GM23338 (cell line): ENCODE results near the gene MPIG6B. TPM values are rescaled to one million over a fixed set of nuclear protein-coding genes. Genes with fewer than 3 reads are reported as not detected.
A peak's percentile ranks its signal among the peaks of the same experiment; 100 is the strongest.

Experiments used
- ATAC-seq: fragments of 200-7000 bp; cut with Tn5 transposase; 3 replicates; pipeline ENCODE4 v1.9.1; 2020
- DNase-seq: peaks from one replicate; pipeline ENCODE4 v3.0.0-alpha.2; 2015; ENCODE audit warnings: low spot score
- H2AFZ ChIP-seq: fragments of 200-600 bp; sonication (generic); 2 replicates; pipeline ENCODE4 v1.8.0; 2016; ENCODE audit warnings: antibody characterized with exemption, mild to moderate bottlenecking, moderate library complexity
- H3F3A ChIP-seq: fragments of 200-600 bp; sonication (generic); replicated peaks from 2 replicates; pipeline ENCODE4 v1.8.0; 2017; ENCODE audit warnings: antibody characterized with exemption, mixed run types, low read depth
- H3K27ac ChIP-seq: fragments of 200-600 bp; sonication (generic); 2 replicates; pipeline ENCODE4 v1.6.1; 2016; ENCODE audit warnings: low read depth
- H3K27me3 ChIP-seq: fragments of 200-600 bp; sonication (generic); 2 replicates; pipeline ENCODE4 v1.8.0; 2016; ENCODE audit warnings: mild to moderate bottlenecking, mixed run types, moderate library complexity; ENCODE audit not compliant: insufficient read depth
- H3K36me3 ChIP-seq: fragments of 200-600 bp; sonication (generic); 2 replicates; pipeline ENCODE4 v1.8.0; 2016; ENCODE audit warnings: mild to moderate bottlenecking; ENCODE audit not compliant: insufficient read depth
- H3K4me1 ChIP-seq: fragments of 200-600 bp; sonication (generic); 2 replicates; pipeline ENCODE4 v1.8.0; 2016; ENCODE audit warnings: mild to moderate bottlenecking, moderate library complexity; ENCODE audit not compliant: insufficient read depth
- H3K4me2 ChIP-seq: fragments of 200-600 bp; sonication (generic); 2 replicates; pipeline ENCODE4 v1.7.1; 2017; ENCODE audit warnings: mixed run types
- H3K4me3 ChIP-seq: fragments of 200-600 bp; sonication (generic); 2 replicates; pipeline ENCODE4 v1.6.1; 2016; ENCODE audit warnings: mixed run types
- H3K79me2 ChIP-seq: fragments of 200-600 bp; sonication (generic); replicated peaks from 2 replicates; pipeline ENCODE4 v1.8.0; 2017; ENCODE audit warnings: mild to moderate bottlenecking; ENCODE audit not compliant: insufficient read depth
- H3K9me2 ChIP-seq: fragments of 200-600 bp; sonication (generic); 2 replicates; pipeline ENCODE4 v1.8.0; 2017; ENCODE audit not compliant: insufficient read depth
- H4K20me1 ChIP-seq: fragments of 200-600 bp; sonication (generic); replicated peaks from 2 replicates; pipeline ENCODE4 v1.8.0; 2017; ENCODE audit warnings: mild to moderate bottlenecking; ENCODE audit not compliant: insufficient read depth
- H3K27ac Mint-ChIP-seq: 2 replicates; pipeline ENCODE4 v1.8.0; 2020; ENCODE audit warnings: inconsistent platforms, mild to moderate bottlenecking, moderate library complexity, mixed read lengths
- H3K27me3 Mint-ChIP-seq: 3 replicates; pipeline ENCODE4 v1.8.0; 2022; ENCODE audit warnings: low read depth, mild to moderate bottlenecking, moderate library complexity, mixed read lengths, inconsistent platforms; ENCODE audit not compliant: insufficient read depth, poor library complexity
- H3K36me3 Mint-ChIP-seq: 3 replicates; pipeline ENCODE4 v1.8.0; 2021; ENCODE audit warnings: low read depth, mild to moderate bottlenecking, inconsistent platforms, moderate library complexity, mixed read lengths
- H3K4me1 Mint-ChIP-seq: 3 replicates; pipeline ENCODE4 v1.8.0; 2020; ENCODE audit warnings: mild to moderate bottlenecking, inconsistent platforms, mixed read lengths
- H3K4me3 Mint-ChIP-seq: 3 replicates; pipeline ENCODE4 v1.8.0; 2021; ENCODE audit warnings: moderate library complexity, mild to moderate bottlenecking, inconsistent platforms, mixed read lengths
- H3K9me3 Mint-ChIP-seq: 3 replicates; pipeline ENCODE4 v1.8.0; 2020; ENCODE audit warnings: moderate library complexity, mild to moderate bottlenecking, inconsistent platforms, mixed read lengths
- CREB1 ChIP-seq: fragments of 250-450 bp; sonication (Bioruptor Pico); IDR thresholded peaks from 2 replicates; pipeline ENCODE4 v1.5.0; 2020; ENCODE audit warnings: low read depth, mild to moderate bottlenecking, moderate library complexity
- CTCF ChIP-seq, 2 experiments: fragments of 200-600 bp in 1 of 2; sonication (generic) in 1 of 2; conservative IDR thresholded peaks; 2 replicates each; pipeline versions ENCODE4 v1.5.1 to v1.6.1; 2016 to 2017; ENCODE audit warnings: antibody characterized with exemption in 2 of 2, low read depth in 2 of 2, mild to moderate bottlenecking in 2 of 2, moderate library complexity in 1 of 2
- ETS1 ChIP-seq: IDR thresholded peaks from 2 replicates; pipeline ENCODE4 v1.6.1; 2016; ENCODE audit warnings: antibody characterized with exemption
- EZH2 ChIP-seq: fragments of 200-600 bp; sonication (generic); IDR thresholded peaks from one replicate; pipeline ENCODE4 v1.8.0; 2017; ENCODE audit warnings: antibody characterized with exemption, mild to moderate bottlenecking, low read depth; ENCODE audit not compliant: unreplicated experiment
- EZH2phosphoT487 ChIP-seq: fragments of 200-600 bp; sonication (generic); IDR thresholded peaks from one replicate; pipeline ENCODE4 v1.8.1; 2018; ENCODE audit warnings: antibody characterized with exemption; ENCODE audit not compliant: unreplicated experiment
- JUNB ChIP-seq: IDR thresholded peaks from one replicate; pipeline ENCODE4 v1.6.1; 2016; ENCODE audit warnings: antibody characterized with exemption; ENCODE audit not compliant: unreplicated experiment
- NANOG ChIP-seq: IDR thresholded peaks from 2 replicates; pipeline ENCODE4 v1.6.1; 2016; ENCODE audit warnings: antibody characterized with exemption, borderline replicate concordance
- POLR2AphosphoS5 ChIP-seq: IDR thresholded peaks from 2 replicates; pipeline ENCODE4 v1.6.1; 2016; ENCODE audit warnings: antibody characterized with exemption, low read depth
- REST ChIP-seq: IDR thresholded peaks from one replicate; pipeline ENCODE4 v1.6.1; 2018; ENCODE audit warnings: antibody characterized with exemption; ENCODE audit not compliant: unreplicated experiment
- STAT1 ChIP-seq: IDR thresholded peaks from one replicate; pipeline ENCODE4 v1.6.1; 2016; ENCODE audit warnings: antibody characterized with exemption; ENCODE audit not compliant: unreplicated experiment
- ZNF114 ChIP-seq: fragments of 250-450 bp; sonication (Bioruptor Pico); IDR thresholded peaks from 2 replicates; pipeline ENCODE4 v1.5.0; 2020; ENCODE audit warnings: mild to moderate bottlenecking, moderate library complexity
- ZNF331 ChIP-seq: fragments of 250-450 bp; sonication (Bioruptor Pico); IDR thresholded peaks from 2 replicates; pipeline ENCODE4 v1.5.0; 2020; ENCODE audit warnings: low read depth, mild to moderate bottlenecking, moderate library complexity
- polyA plus RNA-seq: library from polyadenylated mRNA; unstranded; fragments of >200 nt; fragmentation: Nextera tagmentation; extraction: Ambion mirVana; gene quantifications from 2 replicates; pipeline ENCODE4 v1.2.1, GENCODE V29; 2016
- total RNA-seq: library from RNA; depleted of rRNA; stranded (reverse); fragments of >200 nt; shearing (Covaris generic); gene quantifications from 2 replicates; pipeline ENCODE4 v1.2.3, GENCODE V29; 2014
- TF ChIP-seq, protein P1 (sequence below): fragments of 250-450 bp; sonication (Bioruptor Pico); IDR thresholded peaks from 2 replicates; pipeline ENCODE4 v1.5.0; 2020; ENCODE audit warnings: mild to moderate bottlenecking, moderate library complexity

The MPIG6B gene
- total and polyA plus RNA-seq, 2 experiments from 2014 or later: 0.13 TPM; not detected in 1

- peaks cover 38% of the 10 kb centered on the region for H3K4me1 Mint-ChIP-seq
- DNase-seq (no peak), ATAC-seq (no peak)
- peak overlapping the region; percentile 100 for H2AFZ ChIP-seq
- H3K9me3 Mint-ChIP-seq: no peaks in the 10 kb centered on the region
- no peaks in the 10 kb centered on the region for H3F3A ChIP-seq
- H3K27ac Mint-ChIP-seq: no peak overlapping the region
- H3K36me3 ChIP-seq: no peaks in the 10 kb centered on the region
- H3K4me2 ChIP-seq: peak overlapping the region; percentile 71
- no peaks in the 10 kb centered on the region for H3K27me3 ChIP-seq
- H3K79me2 ChIP-seq: no peaks in the 10 kb centered on the region
- peaks cover 29% of the 10 kb centered on the region for H3K4me1 ChIP-seq
- no peak overlapping the region; the same call in 2 of the 3 replicates for H3K4me3 Mint-ChIP-seq
- TF ChIP-seq NANOG (no peak), EZH2phosphoT487 (no peak), CTCF (conservative IDR thresholded peaks at IDR 0.05; ENCODE audit: low read depth in 2 of 2) (no peak), REST (no peak), ZNF114 (no peak), EZH2 (no peak), ZNF331 (CRISPR knock-in tag) (no peak), JUNB (no peak), POLR2AphosphoS5 (no peak), CREB1 (CRISPR knock-in tag) (no peak), ETS1 (no peak), STAT1 (no peak)
- TF ChIP-seq, protein P1, sequence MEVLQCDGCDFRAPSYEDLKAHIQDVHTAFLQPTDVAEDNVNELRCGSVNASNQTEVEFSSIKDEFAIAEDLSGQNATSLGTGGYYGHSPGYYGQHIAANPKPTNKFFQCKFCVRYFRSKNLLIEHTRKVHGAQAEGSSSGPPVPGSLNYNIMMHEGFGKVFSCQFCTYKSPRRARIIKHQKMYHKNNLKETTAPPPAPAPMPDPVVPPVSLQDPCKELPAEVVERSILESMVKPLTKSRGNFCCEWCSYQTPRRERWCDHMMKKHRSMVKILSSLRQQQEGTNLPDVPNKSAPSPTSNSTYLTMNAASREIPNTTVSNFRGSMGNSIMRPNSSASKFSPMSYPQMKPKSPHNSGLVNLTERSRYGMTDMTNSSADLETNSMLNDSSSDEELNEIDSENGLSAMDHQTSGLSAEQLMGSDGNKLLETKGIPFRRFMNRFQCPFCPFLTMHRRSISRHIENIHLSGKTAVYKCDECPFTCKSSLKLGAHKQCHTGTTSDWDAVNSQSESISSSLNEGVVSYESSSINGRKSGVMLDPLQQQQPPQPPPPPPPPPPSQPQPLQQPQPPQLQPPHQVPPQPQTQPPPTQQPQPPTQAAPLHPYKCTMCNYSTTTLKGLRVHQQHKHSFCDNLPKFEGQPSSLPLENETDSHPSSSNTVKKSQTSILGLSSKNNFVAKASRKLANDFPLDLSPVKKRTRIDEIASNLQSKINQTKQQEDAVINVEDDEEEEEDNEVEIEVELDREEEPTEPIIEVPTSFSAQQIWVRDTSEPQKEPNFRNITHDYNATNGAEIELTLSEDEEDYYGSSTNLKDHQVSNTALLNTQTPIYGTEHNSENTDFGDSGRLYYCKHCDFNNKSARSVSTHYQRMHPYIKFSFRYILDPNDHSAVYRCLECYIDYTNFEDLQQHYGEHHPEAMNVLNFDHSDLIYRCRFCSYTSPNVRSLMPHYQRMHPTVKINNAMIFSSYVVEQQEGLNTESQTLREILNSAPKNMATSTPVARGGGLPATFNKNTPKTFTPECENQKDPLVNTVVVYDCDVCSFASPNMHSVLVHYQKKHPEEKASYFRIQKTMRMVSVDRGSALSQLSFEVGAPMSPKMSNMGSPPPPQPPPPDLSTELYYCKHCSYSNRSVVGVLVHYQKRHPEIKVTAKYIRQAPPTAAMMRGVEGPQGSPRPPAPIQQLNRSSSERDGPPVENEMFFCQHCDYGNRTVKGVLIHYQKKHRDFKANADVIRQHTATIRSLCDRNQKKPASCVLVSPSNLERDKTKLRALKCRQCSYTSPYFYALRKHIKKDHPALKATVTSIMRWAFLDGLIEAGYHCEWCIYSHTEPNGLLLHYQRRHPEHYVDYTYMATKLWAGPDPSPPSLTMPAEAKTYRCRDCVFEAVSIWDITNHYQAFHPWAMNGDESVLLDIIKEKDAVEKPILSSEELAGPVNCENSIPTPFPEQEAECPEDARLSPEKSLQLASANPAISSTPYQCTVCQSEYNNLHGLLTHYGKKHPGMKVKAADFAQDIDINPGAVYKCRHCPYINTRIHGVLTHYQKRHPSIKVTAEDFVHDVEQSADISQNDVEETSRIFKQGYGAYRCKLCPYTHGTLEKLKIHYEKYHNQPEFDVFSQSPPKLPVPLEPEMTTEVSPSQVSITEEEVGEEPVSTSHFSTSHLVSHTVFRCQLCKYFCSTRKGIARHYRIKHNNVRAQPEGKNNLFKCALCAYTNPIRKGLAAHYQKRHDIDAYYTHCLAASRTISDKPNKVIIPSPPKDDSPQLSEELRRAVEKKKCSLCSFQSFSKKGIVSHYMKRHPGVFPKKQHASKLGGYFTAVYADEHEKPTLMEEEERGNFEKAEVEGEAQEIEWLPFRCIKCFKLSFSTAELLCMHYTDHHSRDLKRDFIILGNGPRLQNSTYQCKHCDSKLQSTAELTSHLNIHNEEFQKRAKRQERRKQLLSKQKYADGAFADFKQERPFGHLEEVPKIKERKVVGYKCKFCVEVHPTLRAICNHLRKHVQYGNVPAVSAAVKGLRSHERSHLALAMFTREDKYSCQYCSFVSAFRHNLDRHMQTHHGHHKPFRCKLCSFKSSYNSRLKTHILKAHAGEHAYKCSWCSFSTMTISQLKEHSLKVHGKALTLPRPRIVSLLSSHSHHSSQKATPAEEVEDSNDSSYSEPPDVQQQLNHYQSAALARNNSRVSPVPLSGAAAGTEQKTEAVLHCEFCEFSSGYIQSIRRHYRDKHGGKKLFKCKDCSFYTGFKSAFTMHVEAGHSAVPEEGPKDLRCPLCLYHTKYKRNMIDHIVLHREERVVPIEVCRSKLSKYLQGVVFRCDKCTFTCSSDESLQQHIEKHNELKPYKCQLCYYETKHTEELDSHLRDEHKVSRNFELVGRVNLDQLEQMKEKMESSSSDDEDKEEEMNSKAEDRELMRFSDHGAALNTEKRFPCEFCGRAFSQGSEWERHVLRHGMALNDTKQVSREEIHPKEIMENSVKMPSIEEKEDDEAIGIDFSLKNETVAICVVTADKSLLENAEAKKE: no peak
- no peaks in the 10 kb centered on the region; the same call in 2 of the 3 replicates for H3K36me3 Mint-ChIP-seq
- H3K27ac ChIP-seq: no peak overlapping the region
- H3K27me3 Mint-ChIP-seq: peaks cover 14% of the 10 kb centered on the region
- no peaks in the 10 kb centered on the region for H4K20me1 ChIP-seq
- no peaks in the 10 kb centered on the region for H3K9me2 ChIP-seq
- peak overlapping the region; percentile 14; the same call in 1 of the 2 replicates for H3K4me3 ChIP-seq
Observed at GRCh38 chr6:31713465-31713864, 9.7 kb upstream of the MPIG6B start.
